NCI-H510A (cell line): ENCODE measurements around the gene KRT4.
"Not testable (repeated sequence)": the region's sequence is repeated elsewhere in the genome, so short reads cannot be mapped to it uniquely, and the experiment has no call there.

Experiments used
- DNase-seq: peaks from one replicate; lab custom pipeline; 2025; lab: John Stamatoyannopoulos, UW

Gene KRT4

DNA sequence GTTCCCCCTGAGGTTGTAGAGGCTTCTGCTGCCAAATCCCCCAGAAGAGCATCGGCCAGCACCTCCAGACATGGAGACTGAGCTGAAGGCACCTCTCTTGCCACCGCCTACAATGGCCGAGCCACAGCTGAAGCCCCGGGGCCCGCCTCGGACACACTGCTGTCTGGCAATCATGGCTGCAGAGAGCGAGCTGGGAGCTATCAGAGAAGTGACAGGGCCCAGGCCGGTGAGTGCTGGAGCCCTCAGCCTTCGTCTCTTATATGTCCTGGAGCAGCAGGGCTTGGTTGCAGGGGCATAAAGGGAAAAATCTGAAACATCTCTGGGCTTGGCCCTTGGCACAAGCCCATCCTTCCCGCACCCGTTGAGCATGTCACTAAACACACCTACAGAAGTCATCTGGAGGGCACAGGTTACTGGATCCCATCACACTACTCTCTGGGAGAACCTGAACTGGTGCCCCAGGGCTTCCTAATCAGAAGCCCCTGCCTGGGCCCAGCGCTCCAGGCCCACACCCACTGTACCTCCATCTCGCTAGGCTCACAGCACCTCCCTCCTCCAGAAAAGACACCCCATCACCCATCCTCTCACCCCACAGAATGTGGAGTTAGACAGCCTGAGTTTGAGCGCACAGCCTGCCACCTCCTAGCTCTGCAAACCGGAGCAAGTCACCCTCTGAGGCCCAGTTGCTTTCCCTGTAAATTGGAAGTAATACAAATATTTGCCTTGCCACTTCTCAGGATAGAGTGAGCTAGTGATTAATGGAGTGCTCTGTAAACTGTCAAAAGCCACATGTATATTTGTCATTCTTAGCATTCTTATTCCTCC lies at the start of gene KRT4:
KRT4 (minus strand) TSS at position 232 of the 825 bp plus-strand sequence; CDS start at position 174, 58 bp downstream.
- DNase-seq, result peak; percentile 42

DNA sequence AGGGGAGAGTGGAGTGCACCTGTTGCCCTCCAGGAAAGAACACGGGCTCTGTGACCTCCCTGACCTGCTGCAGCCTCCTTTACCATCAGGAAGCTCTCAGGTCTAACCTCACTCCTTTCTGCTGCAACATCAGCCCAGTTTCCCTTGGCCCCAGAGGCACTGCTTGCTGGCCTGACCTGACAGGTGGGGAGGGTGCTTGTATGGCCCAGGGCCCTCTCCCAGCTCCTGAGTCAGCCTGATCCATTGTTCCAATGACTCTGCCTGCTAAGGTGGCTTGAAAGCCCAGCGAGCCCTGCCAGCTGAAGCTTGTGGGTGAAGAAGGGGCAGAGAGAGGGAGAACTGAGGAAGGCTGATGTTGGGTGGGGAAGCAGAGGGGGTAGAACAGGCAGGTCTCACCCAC lies 48.1 kb upstream of the KRT4 start:
- no peak for DNase-seq

DNA sequence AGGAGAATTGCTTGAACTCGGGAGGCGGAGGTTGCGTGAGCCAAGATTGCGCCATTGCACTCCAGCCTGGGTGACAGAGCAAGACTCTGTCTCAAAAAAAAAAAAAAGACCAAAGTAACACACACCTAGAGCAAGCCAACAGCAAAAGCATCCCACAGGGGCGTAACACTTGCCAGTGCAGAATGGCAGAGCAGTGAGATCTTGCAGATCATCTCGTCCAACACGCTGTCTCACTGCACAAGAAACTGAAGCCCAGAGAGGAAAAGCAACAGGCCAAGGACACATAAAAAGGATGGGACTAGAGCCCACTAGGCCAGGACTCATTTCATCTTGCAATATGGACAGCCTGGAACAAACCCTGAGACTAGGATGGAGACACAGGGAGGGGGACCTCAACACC lies 47.6 kb upstream of the KRT4 start:
- DNase-seq, result no peak

DNA sequence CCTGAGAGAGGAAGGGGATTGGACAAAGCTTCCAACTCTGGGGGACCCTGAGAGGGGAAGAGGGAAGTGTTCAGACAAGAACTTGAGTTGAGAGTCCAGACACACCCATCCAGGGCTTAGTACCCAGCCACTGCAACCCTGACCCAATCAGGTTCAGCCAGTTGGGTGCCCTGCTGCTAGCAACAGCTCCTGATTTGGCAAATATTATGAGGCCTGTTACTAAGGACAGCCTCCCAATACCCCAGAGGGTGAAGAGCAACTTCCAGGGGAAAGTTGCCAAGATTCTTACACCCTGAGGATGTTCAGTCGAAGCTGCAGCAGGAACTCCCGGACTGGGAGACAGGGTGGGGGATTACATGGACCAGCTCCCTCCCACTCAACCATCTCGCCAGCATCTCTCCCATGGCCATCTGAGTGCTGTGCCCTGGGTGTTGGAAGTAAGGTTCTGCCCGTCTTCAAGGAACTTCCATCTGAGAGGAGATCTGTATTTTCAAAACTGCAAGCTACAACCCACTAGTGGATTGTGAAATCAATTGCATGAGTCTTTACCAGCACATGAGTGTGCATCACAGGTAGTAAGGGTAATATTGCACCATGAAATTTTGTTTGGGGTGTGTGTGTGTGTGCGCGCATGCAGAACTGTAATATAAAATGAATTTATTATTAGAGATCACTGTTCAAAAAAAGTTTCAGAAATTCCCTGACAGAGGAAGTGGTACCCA lies 46.3 kb upstream of the KRT4 start:
- no peak for DNase-seq

DNA sequence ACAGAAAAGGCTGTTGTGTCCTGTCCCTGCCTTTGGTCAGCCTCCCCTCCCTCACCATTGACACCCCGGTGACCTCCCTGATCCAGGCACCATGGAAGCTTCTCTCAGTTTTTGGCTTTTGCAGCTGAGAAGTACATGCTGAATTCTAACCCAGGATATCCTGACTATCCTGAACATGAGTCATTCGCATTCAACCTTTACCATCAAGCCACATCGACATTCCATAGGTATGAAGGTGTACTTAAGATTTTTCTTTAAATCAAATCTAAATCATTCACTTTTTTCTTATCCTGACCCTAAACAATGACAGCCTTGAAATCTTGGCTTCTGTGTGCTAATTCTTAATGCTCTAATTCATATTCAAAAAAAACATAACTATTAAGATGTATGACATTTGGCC lies 43.6 kb upstream of the KRT4 start:
- no peak for DNase-seq

DNA sequence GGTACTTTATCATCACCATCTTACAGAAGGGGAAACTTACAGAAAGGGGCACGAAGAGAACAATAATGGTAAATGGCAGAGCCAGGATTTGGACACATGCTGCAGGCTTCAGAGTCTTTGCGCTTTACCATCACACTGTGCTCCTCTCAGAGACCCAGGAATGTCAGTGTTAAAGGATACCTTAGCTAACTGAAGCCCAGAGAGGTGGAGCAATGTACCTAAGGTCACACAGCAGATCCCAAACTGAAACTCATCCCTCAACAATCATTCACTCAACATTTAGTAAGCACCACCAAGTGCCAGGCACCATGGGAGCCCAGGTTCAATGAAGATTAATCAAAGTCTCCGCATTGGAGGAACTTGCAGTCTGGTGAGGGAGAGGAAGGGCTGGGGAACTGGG lies 42.9 kb upstream of the KRT4 start:
- DNase-seq, result no peak

DNA sequence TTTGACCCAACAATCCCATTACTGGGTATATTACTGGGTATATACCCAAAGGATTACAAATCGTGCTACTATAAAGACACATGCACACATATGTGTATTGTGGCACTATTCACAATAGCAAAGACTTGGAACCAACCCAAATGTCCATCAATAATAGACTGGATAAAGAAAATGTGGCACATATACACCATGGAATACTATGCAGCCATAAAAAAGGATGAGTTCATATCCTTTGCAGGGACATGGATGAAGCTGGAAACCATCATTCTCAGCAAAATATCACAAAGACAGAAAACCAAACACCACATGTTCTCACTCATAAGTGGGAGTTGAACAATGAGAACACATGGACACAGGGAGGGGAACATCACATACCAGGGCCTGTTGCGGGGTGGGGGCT lies 42.2 kb upstream of the KRT4 start:
- not testable (repeated sequence) for DNase-seq

DNA sequence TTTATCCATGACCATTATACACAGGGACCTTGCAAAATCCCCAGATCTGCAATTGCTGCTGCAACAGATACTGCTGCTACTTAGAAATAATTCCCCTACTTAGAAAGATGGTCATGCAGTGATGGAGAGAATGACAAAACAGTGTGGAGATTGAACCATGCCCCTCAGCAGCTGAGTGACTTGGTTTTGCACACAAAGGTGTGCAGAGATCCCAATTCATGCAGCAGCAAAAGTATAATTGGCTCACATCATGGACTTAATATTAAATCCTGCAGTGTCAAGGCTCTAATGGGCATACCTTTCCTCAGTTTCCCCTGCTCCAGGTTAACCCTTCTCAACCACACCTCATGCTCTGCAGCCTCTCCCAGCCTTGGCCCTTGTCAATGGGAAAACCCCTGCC lies 37.9 kb upstream of the KRT4 start:
- DNase-seq, result no peak

DNA sequence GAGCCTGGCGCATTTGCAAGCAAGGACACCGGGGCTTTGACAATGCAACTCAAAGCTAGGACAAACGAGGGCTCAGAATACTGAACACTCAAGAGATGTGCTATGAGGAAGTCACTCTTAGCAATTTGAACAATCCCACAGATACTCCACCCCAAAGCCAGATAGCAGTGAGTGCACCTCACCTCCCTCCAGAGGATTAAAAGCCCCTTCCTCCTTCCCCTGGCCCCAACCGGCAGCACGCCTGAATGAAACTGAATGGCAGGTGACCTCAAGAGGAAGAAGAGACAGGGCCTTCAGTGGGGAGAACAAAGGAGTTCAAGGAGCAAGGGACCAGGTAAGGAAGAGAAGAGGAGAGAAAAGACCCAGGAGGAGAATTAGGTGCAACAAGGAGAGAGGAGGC lies 36.8 kb upstream of the KRT4 start:
- DNase-seq, result no peak

DNA sequence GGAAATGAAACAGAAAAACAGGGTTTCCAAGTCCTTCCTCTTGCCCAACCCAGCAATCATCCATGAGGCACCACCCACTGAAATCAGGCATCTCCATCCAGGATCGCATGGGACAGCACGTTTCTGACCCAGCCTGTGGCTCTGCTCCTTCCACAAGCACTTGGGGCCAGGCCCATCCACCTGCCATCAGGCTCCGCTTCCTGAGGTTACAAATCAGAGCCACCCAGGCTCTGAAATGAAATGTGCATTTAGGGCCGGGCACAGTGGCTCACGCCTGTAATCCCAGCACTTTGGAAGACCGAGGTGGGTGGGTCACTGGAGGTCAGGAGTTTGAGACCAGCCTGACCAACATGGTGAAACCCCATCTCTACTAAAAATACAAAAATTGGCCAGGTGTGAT lies 35.6 kb upstream of the KRT4 start:
- no peak for DNase-seq

DNA sequence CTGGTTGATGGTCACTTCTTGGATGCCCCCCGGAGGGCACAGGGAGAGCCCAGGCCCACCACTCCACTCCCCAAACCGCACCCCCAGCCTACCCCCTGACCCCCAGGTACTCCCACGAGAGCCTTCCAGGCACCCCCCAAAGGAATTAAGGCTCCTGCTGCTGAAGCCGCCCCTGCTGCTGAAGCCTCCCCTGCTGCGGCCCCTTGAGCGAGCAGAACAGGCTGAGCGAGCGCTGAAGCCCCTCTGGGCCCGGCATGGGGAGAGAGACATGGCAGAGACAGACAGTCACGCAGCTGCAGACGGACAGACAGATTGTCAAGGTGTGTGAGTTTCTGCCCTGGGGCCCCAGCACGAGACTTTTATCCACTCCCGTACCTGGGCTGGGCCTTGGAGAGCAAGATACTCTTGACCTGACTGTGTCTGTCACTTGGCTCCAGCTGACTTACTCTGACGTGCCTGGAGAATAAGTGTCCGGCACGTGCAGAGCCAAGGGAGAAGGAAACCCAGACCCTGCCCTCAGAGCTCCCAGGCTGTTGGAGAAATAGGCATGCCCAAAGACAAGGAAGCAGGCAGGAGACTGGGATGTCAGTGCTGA lies 34.8 kb upstream of the KRT4 start, which contains the start of gene KRT78:
KRT78 (minus strand) TSS at position 334 of the 595 bp plus-strand sequence; CDS start at position 270, 64 bp downstream.
- DNase-seq, result no peak

DNA sequence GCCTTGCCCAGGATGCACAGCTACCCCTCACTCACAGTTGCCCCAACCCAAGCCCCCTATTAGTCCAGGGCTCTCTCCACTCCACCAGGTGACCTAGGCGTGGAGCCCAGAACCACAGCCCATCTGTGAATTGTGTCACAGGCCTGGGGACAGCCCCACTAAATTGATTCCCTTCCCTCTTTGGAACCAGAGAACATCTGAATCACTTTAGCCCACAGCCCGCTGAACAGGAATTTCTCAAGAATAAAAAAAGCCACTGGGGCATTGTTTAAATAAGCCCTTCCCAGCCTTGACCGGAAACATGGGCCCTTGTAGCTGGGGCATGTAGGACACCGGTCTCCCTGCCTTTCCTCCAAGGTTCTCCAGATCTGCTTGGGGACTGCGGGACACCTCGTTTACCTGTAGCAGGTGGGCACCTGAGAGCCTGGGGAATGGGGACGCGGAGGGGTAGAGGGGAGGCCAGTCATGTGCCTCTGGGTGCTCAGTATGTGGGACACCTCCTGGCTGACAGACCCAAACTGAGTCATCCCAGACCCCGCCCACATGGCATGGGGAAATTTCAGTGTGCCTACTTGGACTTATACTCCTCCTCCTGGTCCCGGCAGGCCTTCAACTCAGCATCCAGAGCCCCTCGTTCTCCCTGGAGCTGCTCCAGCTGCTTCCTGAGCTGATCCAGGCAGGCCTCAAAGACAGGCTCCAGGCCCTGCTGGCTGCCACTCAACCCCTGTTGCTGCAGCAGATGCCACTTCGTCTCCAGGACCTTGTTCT lies 33.6 kb upstream of the KRT4 start:
- DNase-seq, result no peak

DNA sequence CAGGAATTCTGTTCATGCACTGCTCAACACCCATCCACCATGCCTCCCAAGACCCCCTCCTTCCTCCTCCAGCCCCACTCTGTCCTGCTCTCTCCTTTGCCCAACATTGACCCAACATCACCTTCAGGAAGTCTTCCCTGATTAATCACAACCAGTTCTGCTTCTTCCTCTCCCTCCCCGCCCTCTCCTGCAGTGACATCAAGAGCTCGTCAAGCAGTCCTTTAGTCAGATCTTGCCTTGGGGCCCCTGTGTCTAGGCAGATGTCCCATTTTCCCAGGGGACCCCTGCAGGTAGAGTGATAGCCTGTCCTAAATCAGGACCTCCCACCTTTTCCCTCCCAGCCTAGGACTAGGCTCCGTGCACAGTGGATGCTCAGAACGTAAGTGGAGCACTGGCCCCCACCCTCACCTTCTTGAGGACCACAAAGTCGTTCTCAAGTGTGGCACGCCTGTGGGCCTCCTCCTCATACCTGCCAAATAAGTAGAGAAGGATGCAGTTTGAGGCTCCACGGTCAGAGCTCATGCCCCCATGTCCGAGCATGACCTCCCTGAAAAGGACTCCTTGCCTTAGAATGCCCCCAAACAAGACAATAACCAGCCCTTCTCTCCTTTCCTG lies 32.5 kb upstream of the KRT4 start:
- no peak for DNase-seq

DNA sequence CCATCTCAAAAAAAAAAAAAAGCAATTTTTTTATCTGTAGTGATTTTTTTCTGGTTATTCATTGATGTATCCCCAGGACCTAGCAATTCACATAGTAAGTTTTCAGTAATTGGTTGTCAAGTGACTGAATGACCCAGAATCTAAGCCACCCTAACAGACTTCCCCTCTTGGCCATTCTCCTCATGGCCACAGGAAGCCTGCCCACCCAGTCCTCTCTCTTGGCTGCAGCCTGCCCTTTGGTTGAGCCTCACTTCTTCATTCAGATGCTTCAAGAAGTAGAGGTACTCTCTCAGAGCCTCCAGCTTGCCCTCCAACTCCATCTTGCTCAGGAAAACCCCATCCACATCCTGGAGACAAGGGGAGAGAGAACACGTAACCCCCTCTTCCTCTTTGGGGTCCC lies 32.0 kb upstream of the KRT4 start:
- DNase-seq, result no peak

DNA sequence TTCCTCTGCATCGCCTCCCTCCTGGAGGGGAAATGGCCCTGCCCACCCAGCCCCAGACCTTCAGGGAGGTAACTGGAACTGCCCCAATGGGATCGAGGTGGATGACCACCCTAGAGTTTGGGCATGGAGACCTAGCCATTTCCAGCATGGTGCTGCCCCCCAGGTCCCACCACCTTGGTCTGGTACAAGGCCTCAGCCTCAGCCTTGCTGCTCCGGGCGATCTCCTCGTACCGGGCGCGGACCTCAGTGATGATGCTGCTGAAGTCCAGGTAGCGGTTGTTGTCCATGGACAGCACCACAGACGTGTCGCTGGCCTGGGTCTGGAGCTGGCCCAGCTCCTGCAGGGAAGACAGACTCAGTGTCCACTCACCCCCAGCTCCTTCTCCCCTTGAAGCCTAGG lies 30.5 kb upstream of the KRT4 start:
- no peak for DNase-seq

DNA sequence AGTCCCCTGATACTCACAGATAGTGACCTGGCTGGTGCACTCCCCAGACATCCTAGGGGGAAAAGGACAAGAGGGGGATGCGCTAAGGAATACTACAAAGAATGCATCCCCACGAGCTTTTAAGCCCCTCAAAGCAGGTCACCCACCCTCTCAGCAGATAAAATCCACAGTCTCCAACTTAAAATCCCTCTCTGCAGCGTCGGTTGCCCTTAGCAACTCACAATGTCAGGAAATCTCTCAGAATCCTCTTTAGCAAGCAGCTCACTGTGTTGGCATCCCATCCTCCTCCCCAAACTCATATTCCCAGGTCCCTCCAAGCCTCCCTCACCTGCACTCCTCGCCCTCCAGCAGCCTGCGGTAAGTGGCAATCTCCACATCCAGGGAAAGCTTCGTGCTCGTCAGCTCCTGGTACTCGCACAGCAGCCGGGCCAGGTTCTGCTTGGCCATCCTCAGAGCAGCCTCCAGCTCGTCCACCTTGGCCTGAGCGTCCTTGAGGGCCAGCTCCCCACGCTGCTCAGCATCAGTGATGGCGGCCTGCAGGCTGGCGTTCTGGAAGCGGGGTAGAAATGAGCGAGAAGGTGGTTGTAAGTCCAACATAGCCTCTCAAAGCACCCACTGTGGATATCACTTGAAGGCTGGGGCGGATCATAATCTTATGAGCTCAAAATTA lies 25.7 kb upstream of the KRT4 start:
- DNase-seq, result no peak

DNA sequence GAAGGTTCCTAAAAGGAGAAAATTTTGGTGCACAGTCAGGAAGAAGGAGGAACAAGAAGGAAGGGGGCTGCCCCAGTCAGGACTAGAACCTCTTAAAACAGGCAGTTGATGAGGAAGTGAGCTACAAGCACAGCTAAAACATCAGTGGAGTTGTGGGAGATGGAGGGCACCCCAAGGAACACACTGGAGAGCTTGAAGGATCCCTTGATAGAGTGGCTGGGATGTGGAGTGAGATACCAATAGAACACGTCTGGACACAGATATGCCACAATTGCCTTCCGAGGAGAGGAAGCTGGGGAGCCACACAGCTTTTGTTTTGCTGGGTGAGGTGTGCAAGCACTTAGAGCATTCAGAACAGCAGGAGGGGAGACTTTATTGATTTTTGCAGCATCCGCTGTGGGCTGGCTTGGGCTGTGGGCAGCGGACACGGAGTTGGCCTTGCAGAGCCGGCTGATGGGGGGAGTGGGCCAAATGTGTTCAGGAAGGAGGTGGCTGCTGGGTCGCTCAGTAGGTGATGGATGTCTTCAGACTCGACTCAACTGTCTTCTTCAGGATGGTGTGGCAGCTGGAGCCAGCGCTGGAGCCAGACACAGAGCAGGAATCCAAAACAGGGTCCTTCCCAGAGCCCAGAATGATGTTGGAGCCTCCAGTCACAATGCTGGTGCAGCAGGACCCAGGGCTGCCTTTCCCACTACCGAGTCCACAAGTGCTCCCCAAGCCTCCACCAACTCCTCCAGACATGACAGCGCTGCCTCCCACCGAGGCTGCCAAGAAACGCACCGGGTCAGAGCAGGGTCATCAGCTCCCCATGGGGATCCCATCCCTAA lies 24.9 kb upstream of the KRT4 start:
- peak; percentile 14 for DNase-seq

DNA sequence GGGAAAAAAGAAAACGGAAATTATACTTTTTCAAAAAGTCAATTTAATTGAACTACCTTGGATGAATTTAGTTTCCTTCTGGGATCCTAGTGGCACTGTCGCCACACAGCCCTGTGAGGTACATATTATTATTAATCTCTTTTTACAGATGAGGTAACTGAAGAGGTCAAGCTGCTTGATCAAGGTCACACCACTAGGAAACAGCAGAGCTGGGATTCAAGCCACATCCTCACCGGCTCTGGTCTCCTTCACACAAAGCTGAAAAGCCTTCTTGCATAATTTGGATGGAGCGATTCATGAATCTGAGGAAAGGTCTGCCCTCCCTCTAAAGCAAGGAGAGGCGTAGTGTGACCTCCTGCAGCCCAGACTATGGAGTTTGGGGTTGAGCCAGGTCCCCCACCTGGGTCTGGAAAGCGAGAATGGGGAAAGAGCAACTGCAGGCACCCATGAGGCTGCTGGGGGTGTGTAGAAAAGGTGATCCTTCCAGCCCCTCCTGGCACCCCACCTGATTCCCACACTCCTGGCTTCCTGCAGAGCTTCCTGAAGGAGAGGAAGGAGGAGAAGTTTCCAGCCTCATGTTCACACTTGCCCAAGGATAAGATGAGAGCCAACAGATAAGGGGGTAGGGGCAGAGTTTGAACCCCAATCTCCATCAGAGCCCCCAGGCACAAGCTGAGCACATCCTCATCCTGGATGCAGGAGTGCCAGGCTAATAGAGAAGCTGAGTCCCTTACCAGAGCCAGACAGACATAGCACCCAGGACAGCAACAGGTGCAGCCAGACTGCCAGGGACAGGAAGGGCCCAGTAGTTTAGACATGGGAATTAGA lies 24.1 kb upstream of the KRT4 start:
- no peak for DNase-seq

DNA sequence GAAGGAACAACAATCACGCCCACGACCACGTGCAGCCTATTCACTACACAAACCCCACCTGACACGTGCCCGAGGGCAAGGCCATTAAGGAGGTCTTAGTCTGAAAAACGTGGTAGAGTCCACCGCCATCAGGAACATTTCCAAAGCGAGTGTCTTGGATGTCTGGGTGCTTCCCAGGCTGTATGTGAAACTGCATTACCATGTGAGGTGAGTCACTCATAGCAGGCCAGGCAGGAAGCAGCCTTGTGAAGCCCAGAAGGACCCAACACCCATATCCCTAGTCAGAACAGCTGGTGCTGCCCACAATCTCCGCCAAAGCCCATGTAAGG lies 23.5 kb upstream of the KRT4 start:
- no peak for DNase-seq
